ENCODE data around the gene HTN3. TPM values are rescaled to one million over a fixed set of nuclear protein-coding genes. Genes with fewer than 3 reads are reported as not detected.

Gene HTN3
- polyA plus RNA-seq, 1 donor from 2014 or later = not detected

- H3K9me3 ChIP-seq (ENCODE audit: low read length) = no peaks in the 10 kb centered on the region
- no peak overlapping the region for H2AFZ ChIP-seq (ENCODE audit: low read depth, low read length)
- no peak overlapping the region for H3K4me2 ChIP-seq (ENCODE audit: low read length)
- H4K20me1 ChIP-seq (ENCODE audit: insufficient read depth) = no peaks in the 10 kb centered on the region
- H3K27me3 ChIP-seq (ENCODE audit: insufficient read depth, low read depth, low read length) = no peaks in the 10 kb centered on the region
- H3K4me3 ChIP-seq (ENCODE audit: low read length) = no peak overlapping the region
- H3K36me3 ChIP-seq (ENCODE audit: insufficient read depth, low read length) = no peaks in the 10 kb centered on the region
- no peak overlapping the region for H3K9ac ChIP-seq (ENCODE audit: low read length)
- no peak overlapping the region for H3K27ac ChIP-seq (ENCODE audit: low read length)
- H3F3A ChIP-seq (ENCODE audit: insufficient read depth, low read length, poor library complexity, severe bottlenecking) = no peaks in the 10 kb centered on the region
- no peaks in the 10 kb centered on the region for H3K9me2 ChIP-seq (ENCODE audit: insufficient read depth, low read length)
- no peaks in the 10 kb centered on the region for H3K79me2 ChIP-seq (replicated peaks; ENCODE audit: insufficient read depth, low read length)
- TF ChIP-seq, protein P1, sequence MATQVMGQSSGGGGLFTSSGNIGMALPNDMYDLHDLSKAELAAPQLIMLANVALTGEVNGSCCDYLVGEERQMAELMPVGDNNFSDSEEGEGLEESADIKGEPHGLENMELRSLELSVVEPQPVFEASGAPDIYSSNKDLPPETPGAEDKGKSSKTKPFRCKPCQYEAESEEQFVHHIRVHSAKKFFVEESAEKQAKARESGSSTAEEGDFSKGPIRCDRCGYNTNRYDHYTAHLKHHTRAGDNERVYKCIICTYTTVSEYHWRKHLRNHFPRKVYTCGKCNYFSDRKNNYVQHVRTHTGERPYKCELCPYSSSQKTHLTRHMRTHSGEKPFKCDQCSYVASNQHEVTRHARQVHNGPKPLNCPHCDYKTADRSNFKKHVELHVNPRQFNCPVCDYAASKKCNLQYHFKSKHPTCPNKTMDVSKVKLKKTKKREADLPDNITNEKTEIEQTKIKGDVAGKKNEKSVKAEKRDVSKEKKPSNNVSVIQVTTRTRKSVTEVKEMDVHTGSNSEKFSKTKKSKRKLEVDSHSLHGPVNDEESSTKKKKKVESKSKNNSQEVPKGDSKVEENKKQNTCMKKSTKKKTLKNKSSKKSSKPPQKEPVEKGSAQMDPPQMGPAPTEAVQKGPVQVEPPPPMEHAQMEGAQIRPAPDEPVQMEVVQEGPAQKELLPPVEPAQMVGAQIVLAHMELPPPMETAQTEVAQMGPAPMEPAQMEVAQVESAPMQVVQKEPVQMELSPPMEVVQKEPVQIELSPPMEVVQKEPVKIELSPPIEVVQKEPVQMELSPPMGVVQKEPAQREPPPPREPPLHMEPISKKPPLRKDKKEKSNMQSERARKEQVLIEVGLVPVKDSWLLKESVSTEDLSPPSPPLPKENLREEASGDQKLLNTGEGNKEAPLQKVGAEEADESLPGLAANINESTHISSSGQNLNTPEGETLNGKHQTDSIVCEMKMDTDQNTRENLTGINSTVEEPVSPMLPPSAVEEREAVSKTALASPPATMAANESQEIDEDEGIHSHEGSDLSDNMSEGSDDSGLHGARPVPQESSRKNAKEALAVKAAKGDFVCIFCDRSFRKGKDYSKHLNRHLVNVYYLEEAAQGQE (IDR thresholded peaks at IDR 0.05; ENCODE audit: borderline replicate concordance) = no peak
- TF ChIP-seq SMC3 (conservative IDR thresholded peaks at IDR 0.05; ENCODE audit: poor library complexity) (no peak), POLR2AphosphoS5 (IDR thresholded peaks at IDR 0.05) (no peak), EP300 (conservative IDR thresholded peaks at IDR 0.05; ENCODE audit: poor library complexity, severe bottlenecking) (no peak), RAD21 (conservative IDR thresholded peaks at IDR 0.05) (no peak), TAF1 (IDR thresholded peaks at IDR 0.05; ENCODE audit: low read depth) (no peak), CTCF (IDR thresholded peaks at IDR 0.05; ENCODE audit: poor library complexity, severe bottlenecking) (no peak), EZH2 (IDR thresholded peaks at IDR 0.05; ENCODE audit: borderline replicate concordance, insufficient read depth, low read length, poor library complexity, severe bottlenecking) (no peak), MXI1 (conservative IDR thresholded peaks at IDR 0.05; ENCODE audit: poor library complexity, severe bottlenecking) (no peak)
These were observed 27.5 kb upstream of the HTN3 start for GRCh38 chr4:70000711-70001110.

GRCh38 chr4:70002507-70002906, 25.8 kb upstream of the HTN3 start:
- no peaks in the 10 kb centered on the region for H3K9me2 ChIP-seq (ENCODE audit: insufficient read depth, low read length)
- no peak overlapping the region for H3K4me2 ChIP-seq (ENCODE audit: low read length)
- peak overlapping the region; percentile 32 for H3K27ac ChIP-seq (ENCODE audit: low read length)
- H4K20me1 ChIP-seq (ENCODE audit: insufficient read depth) = no peaks in the 10 kb centered on the region
- no peaks in the 10 kb centered on the region for H3F3A ChIP-seq (ENCODE audit: insufficient read depth, low read length, poor library complexity, severe bottlenecking)
- TF ChIP-seq EZH2 (IDR thresholded peaks at IDR 0.05; ENCODE audit: borderline replicate concordance, insufficient read depth, low read length, poor library complexity, severe bottlenecking) (no peak), RAD21 (conservative IDR thresholded peaks at IDR 0.05) (no peak), MXI1 (conservative IDR thresholded peaks at IDR 0.05; ENCODE audit: poor library complexity, severe bottlenecking) (no peak), POLR2AphosphoS5 (IDR thresholded peaks at IDR 0.05) (no peak), EP300 (conservative IDR thresholded peaks at IDR 0.05; ENCODE audit: poor library complexity, severe bottlenecking) (peak; percentile 57), CTCF (IDR thresholded peaks at IDR 0.05; ENCODE audit: poor library complexity, severe bottlenecking) (no peak), SMC3 (conservative IDR thresholded peaks at IDR 0.05; ENCODE audit: poor library complexity) (no peak)
- TF ChIP-seq, protein P1 (IDR thresholded peaks at IDR 0.05; ENCODE audit: borderline replicate concordance) = no peak
- H3K9me3 ChIP-seq (ENCODE audit: low read length) = no peaks in the 10 kb centered on the region
- H3K27me3 ChIP-seq (ENCODE audit: insufficient read depth, low read depth, low read length) = no peaks in the 10 kb centered on the region
- no peak overlapping the region for H3K9ac ChIP-seq (ENCODE audit: low read length)
- H2AFZ ChIP-seq (ENCODE audit: low read depth, low read length) = no peak overlapping the region
- H3K79me2 ChIP-seq (replicated peaks; ENCODE audit: insufficient read depth, low read length) = no peaks in the 10 kb centered on the region
- H3K36me3 ChIP-seq (ENCODE audit: insufficient read depth, low read length) = no peaks in the 10 kb centered on the region
- H3K4me3 ChIP-seq (ENCODE audit: low read length) = no peak overlapping the region
